NCI-H2227 (cell line): ENCODE results near the gene FREM2.

Source experiments
- DNase-seq: peaks from one replicate; lab custom pipeline; 2025; ENCODE audit not compliant: unreplicated experiment; lab: John Stamatoyannopoulos, UW

The FREM2 gene

DNA sequence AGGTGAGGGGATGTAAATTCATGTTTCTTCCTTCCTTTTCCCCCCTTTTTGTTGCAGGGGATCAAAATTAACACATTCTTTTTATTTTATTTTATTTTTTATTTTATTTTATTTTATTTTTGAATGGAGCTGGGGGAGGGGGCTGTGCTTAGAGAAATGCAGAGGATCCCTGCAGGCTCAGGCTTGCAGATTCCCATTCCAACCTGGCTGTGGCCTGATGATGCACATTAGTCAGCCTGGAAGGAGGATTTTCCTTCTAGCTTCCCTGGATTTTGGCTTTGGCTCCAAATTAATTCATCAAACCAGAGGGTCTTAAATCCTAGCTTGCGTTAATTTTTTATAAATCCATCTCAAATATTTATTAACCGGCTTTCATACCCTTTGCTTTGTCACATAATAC is 67.0 kb downstream of the FREM2 start:
- DNase-seq, result no peak

DNA sequence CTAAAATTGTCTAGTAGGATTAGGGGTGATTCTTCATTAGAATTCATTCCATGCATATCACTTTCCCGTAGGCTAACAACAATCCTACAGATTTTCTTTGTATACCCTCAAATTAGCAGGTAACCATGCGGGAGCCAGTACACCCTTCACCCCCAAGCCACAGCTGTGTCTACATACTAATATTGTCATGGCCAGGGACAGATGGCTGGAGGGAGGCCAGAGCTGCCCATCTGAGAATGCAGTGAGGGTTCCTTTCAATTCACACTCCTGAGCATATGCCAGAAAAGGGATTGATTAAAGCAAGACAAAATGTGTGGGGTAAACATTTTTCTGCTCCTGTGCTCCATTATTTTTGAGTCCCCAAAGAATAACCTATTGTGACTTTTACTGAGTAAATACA is 68.9 kb downstream of the FREM2 start:
- no peak for DNase-seq

DNA sequence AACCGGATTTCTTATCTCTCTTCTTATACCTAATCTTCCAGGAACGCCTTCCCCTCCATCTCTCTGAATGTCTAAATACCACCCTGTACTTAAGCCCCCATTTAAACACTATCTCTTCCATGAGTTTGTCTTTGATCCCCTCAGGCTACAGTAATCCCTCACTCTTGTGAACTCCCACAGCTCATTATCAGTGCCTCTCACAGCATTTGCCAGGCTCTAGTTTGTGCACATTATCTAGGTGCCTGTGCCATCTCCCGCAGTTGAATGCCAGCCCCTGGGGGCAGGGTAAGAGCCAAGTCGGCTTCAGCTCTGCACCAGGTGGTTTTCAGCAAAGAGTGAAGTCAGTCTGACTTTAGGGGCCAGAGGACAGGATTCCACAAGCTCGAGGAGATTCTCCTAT is 71.4 kb downstream of the FREM2 start:
- peak; percentile 19 for DNase-seq

DNA sequence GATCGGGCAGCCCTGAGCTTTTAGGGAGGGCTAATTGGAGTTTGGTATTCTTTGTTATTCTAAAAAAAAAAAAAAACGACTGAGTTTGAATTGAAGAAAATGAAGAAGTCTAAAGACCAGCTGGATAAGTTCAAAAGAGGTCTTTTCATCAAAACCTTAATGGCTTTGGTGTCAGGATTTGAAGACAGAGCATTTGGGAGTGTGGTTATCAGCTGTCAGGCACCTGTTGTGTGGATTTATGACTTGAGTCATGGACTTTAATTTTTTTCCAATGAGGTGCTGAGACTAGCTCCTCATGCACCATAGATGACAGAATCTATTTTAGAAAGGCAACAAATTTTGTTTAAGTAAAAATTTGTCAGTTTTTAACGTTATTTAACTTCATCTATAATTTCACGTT is 72.5 kb downstream of the FREM2 start:
- DNase-seq, result no peak

DNA sequence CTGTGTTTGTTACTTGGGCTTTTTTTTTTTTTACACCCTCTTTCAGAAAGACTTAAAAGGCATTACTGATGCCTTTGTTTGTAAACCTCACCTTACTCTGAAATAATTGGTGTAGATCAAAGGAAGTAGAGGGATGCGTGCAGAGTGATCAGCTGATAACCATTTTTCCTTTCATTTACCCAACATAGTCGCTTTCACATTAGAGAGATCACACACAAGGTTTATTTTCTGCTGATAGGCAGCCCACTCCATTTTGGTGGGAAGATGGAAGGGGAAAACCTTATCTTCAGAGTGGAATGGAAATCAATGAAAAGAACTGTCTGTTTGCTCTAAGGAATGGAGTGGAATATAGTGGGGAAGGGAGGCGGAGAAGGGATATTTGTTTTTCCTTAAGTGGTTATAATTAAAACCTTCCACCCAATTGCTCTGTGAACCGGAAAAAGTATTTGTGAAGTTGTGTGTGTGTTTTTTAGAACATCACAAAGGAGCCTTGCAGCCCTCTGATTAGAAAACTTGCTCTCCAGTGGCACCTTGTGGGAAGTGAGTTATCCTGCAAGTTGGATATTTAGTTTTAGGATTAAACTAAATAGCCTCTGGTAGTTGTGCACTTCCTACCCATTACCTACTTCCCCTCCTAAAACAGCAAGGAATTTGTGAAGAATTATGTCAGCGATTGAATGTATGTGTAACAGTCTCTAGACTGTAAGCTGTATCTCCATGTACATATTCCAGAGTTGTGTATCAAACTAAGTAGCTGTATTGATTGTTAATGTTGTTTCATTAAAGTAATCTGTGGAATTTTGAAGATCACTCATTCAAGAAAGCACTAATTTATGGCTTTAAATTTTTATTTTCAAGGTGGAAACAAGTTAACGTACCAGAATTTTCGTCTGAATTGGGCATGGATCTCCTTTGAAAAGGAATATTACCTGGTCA is 76.8 kb downstream of the FREM2 start:
- peak; percentile 64 for DNase-seq

DNA sequence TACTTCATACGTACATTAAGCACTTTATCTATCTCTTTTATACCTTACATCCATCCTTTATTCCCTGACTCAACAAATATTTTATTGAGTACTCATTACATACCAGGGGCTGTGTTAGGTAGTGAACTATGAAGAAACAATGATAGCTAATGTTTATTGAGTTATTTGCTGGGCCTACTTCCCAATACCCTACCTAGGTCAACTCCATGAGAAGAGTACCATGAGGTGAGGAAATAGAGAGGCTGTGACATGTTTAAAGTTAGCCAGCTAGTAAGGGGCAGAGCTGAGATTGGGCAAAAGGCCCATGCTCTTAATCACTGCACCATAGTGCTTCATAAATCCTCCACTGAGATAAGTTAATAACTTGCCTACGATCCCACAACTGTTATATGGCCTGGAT is 79.9 kb downstream of the FREM2 start:
- no peak for DNase-seq

DNA sequence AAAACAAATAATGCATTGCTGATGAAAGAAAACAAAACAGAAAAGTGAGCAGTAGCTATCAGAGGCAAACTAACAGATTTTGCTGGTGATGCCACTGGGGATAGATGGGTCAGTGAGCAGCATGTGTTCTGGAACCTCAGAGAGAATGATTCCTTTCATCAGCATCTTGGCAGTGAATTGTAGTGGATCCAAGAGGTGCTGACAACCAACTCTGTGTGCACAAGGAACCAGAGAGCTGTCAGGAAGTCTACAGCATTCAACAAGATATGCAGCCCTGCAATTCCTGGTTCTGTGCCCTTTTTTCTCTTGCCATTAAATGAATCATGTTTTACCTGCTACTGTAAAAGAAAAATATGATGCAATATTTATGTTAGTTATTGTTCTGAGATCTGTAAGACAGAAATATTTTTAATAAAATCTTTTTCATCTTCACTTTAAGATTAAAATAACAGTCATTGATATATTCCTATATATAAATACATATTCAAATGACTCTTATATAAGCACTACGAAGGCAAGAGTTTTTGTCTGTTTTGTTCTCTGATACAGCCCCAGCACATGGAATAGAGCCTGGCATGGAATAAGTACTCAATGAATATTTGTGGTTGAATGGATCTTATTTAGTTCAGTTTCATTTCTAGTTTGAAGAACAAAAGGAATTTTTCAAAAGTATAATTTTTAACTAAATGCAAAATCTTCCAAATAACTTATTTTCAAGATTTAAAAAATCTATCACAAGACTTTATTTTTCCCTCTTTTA is 80.8 kb downstream of the FREM2 start:
- DNase-seq, result no peak

DNA sequence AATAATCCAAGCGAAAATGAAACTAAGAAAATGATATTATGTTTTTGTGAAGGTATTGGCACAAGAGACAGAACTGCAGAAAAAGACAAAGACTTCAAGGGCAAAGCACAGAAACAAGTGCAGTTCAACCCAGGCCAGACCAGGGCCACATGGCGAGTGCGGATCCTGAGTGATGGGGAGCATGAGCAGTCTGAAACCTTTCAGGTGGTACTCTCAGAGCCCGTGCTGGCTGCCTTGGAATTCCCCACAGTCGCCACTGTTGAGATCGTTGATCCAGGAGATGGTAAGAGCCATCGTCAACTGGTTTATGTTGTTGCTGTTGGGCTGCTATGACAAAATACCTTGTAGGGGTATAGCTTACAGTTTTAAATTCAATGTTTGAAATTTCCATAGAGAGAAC is 82.6 kb downstream of the FREM2 start:
- DNase-seq, result no peak

DNA sequence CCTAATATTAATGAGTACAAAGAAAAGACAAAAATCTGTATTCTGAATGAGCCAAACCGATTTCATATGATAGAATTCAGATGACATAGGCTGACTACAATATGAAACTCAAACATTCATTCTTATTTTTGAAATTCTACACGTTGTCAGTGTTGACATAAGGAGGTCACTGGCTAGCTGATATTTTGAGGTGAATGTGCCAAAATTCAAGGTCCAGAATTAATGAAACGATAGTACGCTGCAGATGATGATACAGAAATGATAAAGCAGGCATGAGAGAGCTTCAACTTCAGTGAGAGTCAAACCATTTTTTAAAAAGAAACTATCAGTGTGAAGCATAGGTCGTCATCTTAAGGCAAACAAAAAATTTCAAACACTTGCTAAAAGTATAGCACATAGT is 88.2 kb downstream of the FREM2 start:
- DNase-seq, result no peak

DNA sequence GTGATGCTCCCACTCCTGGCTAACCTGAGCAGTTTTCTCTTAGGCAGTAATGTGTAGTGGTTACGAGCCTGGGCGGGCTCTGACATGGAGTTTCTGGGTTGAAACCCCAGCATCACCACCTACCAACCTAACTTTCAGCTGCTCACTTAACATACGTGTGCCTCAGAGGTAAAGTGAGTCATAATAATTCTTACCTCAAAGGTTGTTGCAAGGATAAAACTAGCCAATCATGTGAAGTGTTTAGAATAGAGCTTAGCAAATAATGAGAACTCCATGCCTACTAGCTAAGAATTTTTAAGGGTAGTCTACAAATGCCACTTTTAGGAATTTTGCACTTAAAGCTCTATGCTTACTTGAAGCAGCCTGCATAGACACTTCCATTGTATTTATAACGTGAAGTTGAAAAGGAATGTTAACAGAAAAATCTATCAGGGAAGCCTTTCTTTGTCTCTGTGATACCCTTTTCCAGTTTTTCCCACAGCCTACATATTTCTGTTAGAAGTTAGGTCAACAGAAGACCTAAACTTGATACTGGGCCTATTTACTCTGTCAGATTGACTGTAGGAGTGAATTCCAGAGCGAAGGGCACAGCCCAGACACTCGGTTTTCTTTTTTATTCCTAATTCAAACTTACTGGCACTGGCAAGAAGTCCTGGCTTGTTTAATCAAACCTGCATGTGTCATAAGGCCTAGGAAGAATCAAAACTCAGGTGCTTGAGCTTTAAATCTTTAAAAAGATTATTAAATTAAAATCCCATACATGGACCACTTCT is 90.7 kb downstream of the FREM2 start:
- DNase-seq, result no peak

DNA sequence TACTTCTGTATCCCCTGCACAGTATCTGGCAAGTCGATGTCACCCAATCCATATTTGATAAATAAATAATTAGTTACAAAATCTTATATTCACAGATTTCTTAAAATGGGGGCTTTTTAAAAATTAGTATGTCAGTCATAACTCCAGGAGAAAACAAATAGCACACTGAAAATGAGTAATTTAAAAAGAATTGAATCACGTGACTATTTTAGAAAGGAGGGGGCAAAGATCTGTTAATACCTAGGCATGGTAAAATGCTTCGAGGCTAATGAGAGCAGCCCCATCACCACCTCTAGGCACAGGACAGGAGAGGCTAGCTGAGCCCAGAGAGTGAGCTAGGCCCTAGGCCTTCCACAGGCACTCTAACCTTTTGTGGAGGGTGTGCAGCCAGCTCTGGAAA is 94.7 kb downstream of the FREM2 start:
- DNase-seq, result no peak

DNA sequence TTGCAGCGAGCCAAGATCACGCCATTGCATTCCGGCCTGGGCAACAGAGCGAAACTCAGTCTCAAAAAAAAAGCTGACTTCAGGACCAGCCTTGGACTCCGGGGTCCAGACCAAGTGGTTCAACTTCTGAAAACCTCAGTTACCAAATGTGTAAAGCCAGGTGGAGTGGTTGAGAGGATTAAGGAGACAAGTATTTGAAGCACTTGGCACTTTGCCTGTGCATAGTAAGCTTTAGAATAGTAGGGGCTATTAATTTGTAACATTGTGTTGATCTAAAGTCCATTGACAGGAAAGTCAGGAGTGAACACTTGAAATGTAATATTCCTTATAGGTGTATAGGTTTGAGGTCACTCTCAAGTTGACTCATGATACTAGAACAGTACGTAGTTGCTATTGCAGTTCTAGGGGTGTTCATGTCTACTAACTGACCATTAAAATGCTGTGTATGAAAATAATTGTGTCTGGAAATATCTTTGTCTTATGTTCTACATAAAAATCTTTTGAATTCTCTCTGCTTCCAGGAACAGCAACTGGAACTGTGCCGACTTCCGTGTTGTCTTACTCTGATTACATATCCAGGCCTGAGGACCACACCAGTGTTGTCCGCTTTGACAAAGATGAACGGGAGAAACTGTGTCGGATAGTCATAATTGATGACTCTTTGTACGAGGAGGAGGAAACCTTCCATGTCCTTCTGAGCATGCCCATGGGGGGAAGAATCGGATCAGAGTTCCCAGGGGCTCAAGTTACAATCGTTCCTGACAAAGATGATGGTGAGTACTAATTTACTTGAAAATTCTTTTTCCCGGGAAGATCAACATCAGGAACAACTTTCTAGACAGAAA is 97.4 kb downstream of the FREM2 start:
- peak; percentile 0 for DNase-seq

DNA sequence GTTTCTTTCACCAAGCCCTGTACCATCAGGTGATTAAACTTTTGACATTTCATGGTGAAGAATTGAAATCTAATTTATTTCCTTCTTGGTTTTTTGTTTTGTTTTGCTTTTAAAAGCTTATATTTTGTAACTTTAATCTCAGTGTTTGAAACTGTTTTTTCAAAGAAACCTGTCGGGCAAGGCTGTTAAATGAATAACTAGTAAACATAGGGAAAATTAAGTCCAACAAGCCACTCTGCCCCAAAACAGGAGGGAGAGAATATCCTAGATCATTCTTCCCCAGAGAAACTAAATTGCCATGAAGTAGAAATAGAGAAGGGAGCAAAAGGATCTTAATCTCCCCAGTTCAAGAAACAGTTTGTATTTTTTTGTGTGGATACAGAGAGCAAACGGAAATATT is 98.2 kb downstream of the FREM2 start:
- DNase-seq, result no peak

DNA sequence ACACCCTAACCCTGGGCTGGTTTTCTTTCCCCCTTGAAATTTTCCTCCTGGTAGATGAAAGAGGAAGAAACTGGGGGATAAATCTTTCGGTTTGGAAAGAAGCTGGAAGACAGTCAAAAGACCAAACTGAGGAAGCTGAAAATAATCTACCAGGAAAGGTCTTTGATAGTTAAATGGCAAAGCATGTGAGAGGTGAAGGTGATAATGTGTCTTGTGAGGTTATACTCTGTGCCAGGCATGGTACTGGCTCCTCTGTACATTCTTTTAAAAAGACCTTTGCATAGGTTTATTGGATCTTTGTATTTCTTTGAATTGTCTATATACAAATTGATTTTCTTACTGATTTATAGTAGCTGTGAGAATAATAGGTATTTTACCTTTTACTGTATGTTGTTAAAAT is 98.6 kb downstream of the FREM2 start:
- no peak for DNase-seq

DNA sequence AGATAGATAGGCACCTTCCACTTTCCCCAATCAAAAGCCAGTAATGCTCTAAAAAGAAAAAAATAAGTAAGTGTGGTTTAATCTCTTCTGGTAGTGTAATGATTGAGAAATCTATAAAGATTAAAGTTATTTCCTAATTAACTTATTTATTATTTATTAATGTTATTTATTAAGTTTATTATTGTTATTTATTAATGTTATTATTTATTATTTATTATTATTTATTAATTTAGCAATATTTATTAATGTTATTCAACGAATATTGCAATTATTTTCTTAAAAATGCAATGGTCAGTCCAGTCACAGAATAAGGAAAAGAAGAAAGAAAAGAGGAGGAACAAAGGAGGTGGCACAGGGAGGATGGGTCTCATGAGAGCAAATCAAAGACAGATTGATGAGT is 100.7 kb downstream of the FREM2 start:
- no peak for DNase-seq

DNA sequence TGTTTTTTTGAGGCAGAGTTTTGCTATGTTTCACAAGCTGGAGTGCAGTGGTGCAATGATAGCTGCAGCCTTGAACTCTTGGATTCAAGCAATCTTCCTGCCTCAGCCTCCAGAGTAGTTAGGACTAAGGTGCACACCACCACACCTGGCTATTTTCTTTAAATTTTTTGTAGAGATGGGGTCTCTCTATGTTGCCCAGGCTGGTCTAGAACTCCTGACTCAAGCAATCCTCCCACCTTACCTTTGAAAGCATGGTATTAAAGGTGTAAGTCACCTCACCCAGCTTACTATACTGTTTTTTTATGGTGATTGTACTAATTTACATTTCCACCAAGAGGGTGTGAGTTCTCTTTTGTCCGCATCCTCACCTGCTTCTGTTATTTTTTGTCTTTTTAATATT is 110.0 kb downstream of the FREM2 start:
- no peak for DNase-seq

DNA sequence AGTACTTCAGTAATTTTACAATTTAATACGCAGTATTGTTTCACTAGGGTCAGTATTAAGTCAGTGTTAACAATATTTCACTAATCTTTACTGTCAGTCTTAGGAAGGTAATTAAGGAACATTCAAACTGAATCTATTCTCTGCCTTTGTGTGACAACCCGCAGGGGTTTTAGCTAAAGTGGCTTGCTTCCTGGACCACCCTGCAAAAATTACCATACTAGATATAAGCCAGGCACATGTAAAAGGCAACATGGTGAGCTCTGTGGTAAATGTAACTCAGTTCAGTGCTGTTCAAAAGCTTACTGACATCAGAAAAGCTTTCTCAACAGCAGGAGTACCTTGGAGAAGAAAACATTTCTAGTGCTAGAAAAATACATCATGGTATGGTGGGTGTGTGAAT is 116.7 kb downstream of the FREM2 start:
- DNase-seq, result no peak

DNA sequence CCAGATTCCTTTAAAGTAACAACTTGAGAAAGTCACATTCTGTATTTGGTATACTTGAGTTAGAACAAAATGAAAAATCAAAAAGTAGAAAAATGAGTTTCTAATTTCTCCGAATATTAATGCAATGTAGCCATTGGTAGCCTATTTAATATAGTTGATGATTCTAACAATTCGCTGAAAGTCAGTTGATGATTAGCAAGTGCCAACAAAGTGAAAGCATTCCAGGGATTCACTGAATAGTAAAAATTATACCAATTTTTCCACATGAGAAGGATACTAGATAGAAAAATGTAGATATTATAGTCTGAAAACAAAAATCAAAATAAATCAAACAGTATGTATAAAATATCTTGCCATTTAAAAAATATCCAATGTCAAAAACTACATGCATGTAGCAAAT is 117.2 kb downstream of the FREM2 start:
- DNase-seq, result no peak

DNA sequence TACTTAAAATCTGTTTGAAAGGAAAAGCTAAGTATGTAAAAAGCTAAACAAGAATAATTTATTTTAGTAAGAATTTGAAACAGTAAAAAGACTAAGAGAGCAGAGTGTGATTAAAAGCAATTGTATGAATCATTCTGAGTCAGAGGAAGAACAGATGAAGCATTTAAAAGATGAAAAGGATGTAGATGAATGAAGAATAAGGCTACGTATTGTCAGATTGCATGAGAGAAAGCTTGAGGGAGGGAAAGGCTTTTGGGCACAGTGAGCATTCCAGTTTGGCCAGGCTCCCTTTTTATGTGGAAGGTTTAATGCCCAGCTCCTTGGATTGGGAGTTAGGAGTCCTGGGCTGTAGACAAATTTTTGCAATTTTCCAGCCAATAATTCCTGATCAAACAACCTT is 117.7 kb downstream of the FREM2 start:
- DNase-seq, result no peak

DNA sequence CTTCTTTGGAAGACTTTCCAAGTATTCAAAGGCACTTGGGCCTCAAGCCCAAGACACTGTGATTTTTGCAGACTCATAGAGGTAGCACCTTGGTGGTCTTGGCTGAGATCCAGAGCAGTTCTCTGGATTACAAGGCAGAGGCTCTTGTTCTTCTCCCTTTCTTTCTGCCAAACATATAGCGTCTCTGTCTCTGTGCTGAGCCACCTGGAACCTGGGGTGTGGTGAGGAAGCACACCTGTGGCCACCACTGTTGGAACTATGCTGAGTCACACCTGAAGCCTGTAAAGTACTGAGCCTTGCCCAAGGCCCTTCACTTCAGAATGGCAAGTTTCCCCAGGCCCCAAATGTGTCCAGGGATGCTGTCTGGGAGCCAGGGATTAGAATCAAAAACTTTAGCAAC is 127.5 kb downstream of the FREM2 start:
- no peak for DNase-seq

DNA sequence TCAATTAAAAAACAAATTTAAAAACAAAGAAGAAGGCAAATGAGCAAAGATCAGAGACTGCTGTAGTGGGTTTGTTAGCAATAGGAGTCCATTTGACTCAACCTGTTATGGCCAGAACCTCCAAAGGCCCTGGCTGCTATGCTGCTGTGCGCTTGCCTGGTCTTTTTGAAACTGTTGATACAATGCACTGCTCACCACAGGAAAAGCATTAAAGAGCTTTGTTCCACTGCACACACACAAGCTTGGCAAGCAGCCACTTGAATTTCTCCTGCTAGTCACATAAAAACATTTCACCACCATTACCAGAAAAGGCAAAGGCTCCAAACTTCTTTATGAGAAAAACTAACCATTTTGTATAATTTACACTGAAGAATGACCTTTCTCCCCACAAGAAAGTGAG is 132.2 kb downstream of the FREM2 start:
- DNase-seq, result no peak
